Measurements from ENCODE around the gene BRMS1L.

GRCh38 chr14:35806006-35806907, 19.9 kb upstream of the BRMS1L start:
- TF ChIP-seq CTCF (IDR thresholded peaks at IDR 0.05 in 2 of 3, conservative IDR thresholded peaks at IDR 0.05 in 1 of 3; ENCODE audit: control insufficient read depth in 2 of 3, extremely low read depth in 1 of 3, insufficient read depth in 1 of 3, low read depth in 3 of 3, low read length in 3 of 3) (no peak), GABPA (IDR thresholded peaks at IDR 0.05; ENCODE audit: low read depth) (no peak), SUZ12 (IDR thresholded peaks at IDR 0.05; ENCODE audit: unreplicated experiment) (no peak), CEBPZ (IDR thresholded peaks at IDR 0.05; ENCODE audit: low read depth, low read length) (no peak), ZBTB33 (IDR thresholded peaks at IDR 0.05) (no peak), CHD2 (IDR thresholded peaks at IDR 0.05; ENCODE audit: borderline replicate concordance, low read depth, low read length) (no peak), ATF2 (IDR thresholded peaks at IDR 0.05; ENCODE audit: low read length) (no peak), HDAC2 (IDR thresholded peaks at IDR 0.05) (no peak), ESRRA (IDR thresholded peaks at IDR 0.05; ENCODE audit: low read length) (no peak), KDM1A (IDR thresholded peaks at IDR 0.05; ENCODE audit: borderline replicate concordance) (no peak), POLR2A (IDR thresholded peaks at IDR 0.05; ENCODE audit: low read depth, low read length) (no peak), REST (IDR thresholded peaks at IDR 0.05; ENCODE audit: low read depth, low read length) (no peak), TCF12 (IDR thresholded peaks at IDR 0.05; ENCODE audit: low read depth, low read length) (no peak)
